Lung (tissue), 12 donors: ENCODE results near the gene PLCZ1. TPM values are rescaled to one million over a fixed set of nuclear protein-coding genes. Genes with fewer than 3 reads are reported as not detected.

ENCODE experiments used
- ATAC-seq: fragments of 200-7000 bp; cut with Tn5 transposase; one replicate; pipeline ENCODE4 v1.9.1; 2020; ENCODE audit warnings: moderate number of reproducible peaks; ENCODE audit not compliant: insufficient read depth, low FRiP score
- DNase-seq, 3 donors: peaks; one replicate each; pipeline ENCODE4 v3.0.0-alpha.2; 2013 to 2017
- H3K27ac ChIP-seq, 2 donors: one replicate each; pipeline ENCODE4 v1.5.1; 2013; ENCODE audit warnings: mild to moderate bottlenecking in 2 of 2, moderate library complexity in 2 of 2, control low read depth in 1 of 2, inconsistent platforms in 1 of 2, low read depth in 1 of 2, low read length in 1 of 2
- H3K27me3 ChIP-seq, 3 donors: one replicate each; pipeline ENCODE4 v1.5.1; 2013; ENCODE audit warnings: low read length in 2 of 3; ENCODE audit not compliant: control insufficient read depth in 3 of 3, insufficient read depth in 3 of 3
- H3K36me3 ChIP-seq, 4 donors: one replicate each; pipeline ENCODE4 v1.5.1; 2013; ENCODE audit warnings: low read length in 4 of 4, mild to moderate bottlenecking in 1 of 4, moderate library complexity in 1 of 4; ENCODE audit not compliant: control insufficient read depth in 4 of 4, insufficient read depth in 4 of 4
- H3K4me1 ChIP-seq, 5 donors: one replicate each; pipeline ENCODE4 v1.5.1; 2013; ENCODE audit warnings: low read length in 5 of 5, mild to moderate bottlenecking in 2 of 5, moderate library complexity in 1 of 5; ENCODE audit not compliant: control insufficient read depth in 5 of 5, insufficient read depth in 5 of 5
- H3K4me3 ChIP-seq: one replicate; pipeline ENCODE4 v1.5.1; 2013; ENCODE audit warnings: mild to moderate bottlenecking, control low read depth, moderate library complexity
- H3K9ac ChIP-seq, 2 donors: one replicate each; pipeline ENCODE4 v1.5.1; 2013; ENCODE audit warnings: low read length in 2 of 2, control low read depth in 1 of 2; ENCODE audit not compliant: insufficient read depth in 1 of 2
- H3K9me3 ChIP-seq, 4 donors: one replicate each; pipeline ENCODE4 v1.5.1; 2013; ENCODE audit warnings: low read length in 3 of 4, mild to moderate bottlenecking in 1 of 4, moderate library complexity in 1 of 4; ENCODE audit not compliant: control insufficient read depth in 4 of 4, insufficient read depth in 3 of 4
- WGBS, 2 donors: extraction: QIAGEN DNeasy Blood & Tissue Kit; methylation state at CpG; one replicate each; pipeline ENCODE4 v1.1.7; 2013; 5-methylcytosine and 5-hydroxymethylcytosine counted together
- polyA plus RNA-seq, 2 donors: library from polyadenylated mRNA; stranded (reverse); fragments of 200-250 nt; gene quantifications; one replicate each; pipeline ENCODE4 v1.2.1, GENCODE V29; 2013
- total RNA-seq, 2 donors: library from RNA; depleted of rRNA in 1 of 2; stranded (reverse); fragments of >200 nt in 1 of 2; gene quantifications; one replicate each; pipeline ENCODE4 v1.2.1, GENCODE V29; 2014 to 2021
- TF ChIP-seq, protein P1 (sequence below): IDR thresholded peaks from 2 replicates; pipeline ENCODE4 v1.5.1; 2012; ENCODE audit warnings: mild to moderate bottlenecking; ENCODE audit errors: control extremely low read depth, extremely low read depth
- donor health status: control.
- donor health status: control.
- donor health status: Bipolar disorder and iron deficiency.
- donor health status: healthy.
- donor health status: DM: yes; HTN: yes; CAD: no.

Gene PLCZ1
- total and polyA plus RNA-seq, 4 donors = not detected

DNA sequence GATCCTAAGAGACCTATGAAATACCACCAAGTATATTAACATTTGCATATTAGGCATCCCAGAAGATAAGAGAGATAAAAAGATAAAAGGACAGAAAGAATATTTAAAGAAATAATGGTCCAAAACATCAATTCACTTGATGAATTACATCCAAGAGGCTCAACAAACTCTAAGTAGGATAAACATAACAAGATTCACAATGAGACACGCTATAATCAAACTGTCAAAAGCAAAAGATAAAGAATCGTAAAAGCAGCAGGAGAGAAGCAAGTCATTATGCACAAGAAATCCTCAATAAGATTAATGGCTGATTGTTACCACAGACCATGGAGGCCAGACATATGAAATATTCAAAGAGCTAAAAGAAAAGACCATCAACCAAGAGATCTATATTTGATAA, 79.6 kb downstream of the PLCZ1 start:
- ATAC-seq (no peak), DNase-seq (no peak)
- WGBS, 2 donors = 69 to 76% methylated on average over 2 of the region's 2 CpGs
- Histone ChIP-seq H3K4me3 (no peak overlapping the region), H3K4me1 (peaks cover 0 to 2% (median 0%) of the 10 kb centered on the region in 5 donors), H3K27ac (no peak overlapping the region), H3K9ac (no peak overlapping the region), H3K36me3 (no peaks in the 10 kb centered on the region), H3K9me3 (peaks cover 0 to 3% (median 0%) of the 10 kb centered on the region in 4 donors), H3K27me3 (no peaks in the 10 kb centered on the region)
- TF ChIP-seq, protein P1, sequence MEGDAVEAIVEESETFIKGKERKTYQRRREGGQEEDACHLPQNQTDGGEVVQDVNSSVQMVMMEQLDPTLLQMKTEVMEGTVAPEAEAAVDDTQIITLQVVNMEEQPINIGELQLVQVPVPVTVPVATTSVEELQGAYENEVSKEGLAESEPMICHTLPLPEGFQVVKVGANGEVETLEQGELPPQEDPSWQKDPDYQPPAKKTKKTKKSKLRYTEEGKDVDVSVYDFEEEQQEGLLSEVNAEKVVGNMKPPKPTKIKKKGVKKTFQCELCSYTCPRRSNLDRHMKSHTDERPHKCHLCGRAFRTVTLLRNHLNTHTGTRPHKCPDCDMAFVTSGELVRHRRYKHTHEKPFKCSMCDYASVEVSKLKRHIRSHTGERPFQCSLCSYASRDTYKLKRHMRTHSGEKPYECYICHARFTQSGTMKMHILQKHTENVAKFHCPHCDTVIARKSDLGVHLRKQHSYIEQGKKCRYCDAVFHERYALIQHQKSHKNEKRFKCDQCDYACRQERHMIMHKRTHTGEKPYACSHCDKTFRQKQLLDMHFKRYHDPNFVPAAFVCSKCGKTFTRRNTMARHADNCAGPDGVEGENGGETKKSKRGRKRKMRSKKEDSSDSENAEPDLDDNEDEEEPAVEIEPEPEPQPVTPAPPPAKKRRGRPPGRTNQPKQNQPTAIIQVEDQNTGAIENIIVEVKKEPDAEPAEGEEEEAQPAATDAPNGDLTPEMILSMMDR = no peak

DNA sequence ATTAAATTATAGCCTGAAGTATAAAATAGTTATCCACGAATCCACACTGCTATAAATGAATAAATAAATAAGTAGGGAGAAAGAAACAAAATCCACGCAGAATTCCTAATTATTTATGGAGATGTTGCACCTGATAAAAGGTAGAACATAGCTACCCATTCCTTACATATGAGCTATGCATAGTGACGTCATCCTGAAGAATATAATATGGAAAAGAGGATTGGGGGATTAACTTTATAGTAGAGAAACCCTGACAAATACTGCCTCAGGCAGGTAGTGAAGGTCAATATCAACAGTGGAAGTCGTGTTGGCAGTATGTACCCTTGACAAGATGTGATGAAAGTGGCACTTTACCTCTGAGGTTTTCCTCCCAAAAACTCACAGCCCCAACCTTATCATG, 82.5 kb downstream of the PLCZ1 start:
- peaks cover 0 to 13% (median 0%) of the 10 kb centered on the region in 5 donors for H3K4me1 ChIP-seq
- H3K4me3 ChIP-seq = no peak overlapping the region
- no peaks in the 10 kb centered on the region for H3K27me3 ChIP-seq
- no peak overlapping the region for H3K27ac ChIP-seq
- H3K9ac ChIP-seq = no peak overlapping the region
- 80 to 87% methylated on average over 4 of the region's 4 CpGs for WGBS, 2 donors
- ATAC-seq (no peak), DNase-seq (no peak)
- no peaks in the 10 kb centered on the region for H3K36me3 ChIP-seq
- TF ChIP-seq, protein P1 = no peak
- no peaks in the 10 kb centered on the region for H3K9me3 ChIP-seq

DNA sequence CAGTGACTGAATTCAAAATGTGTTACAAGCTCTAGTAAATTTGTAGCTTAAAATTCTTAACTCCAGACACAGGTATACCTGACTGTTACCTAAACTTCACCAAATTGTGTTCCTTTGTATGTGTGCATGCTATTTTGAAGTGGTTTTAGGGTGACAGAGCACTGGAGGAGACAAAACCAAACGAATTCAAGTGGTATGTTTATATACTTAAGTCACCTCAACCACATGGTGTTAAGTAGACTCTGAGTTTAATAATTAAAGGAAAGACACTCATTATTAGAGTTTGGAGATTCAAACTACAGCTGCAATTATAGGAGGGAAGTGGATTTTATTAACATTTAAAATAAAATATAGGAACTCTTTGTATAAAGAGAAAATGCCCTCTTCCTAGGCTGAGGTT, 84.3 kb downstream of the PLCZ1 start:
- ATAC-seq (no peak), DNase-seq (peak in 1 of 3 donors; percentile 8)
- no peaks in the 10 kb centered on the region for H3K27me3 ChIP-seq
- no peak overlapping the region for H3K9ac ChIP-seq
- H3K27ac ChIP-seq = no peak overlapping the region
- TF ChIP-seq, protein P1 = no peak
- no peaks in the 10 kb centered on the region for H3K9me3 ChIP-seq
- no peak overlapping the region for H3K4me3 ChIP-seq
- WGBS, 2 donors = 27 to 44% methylated on average over 1 of the region's 1 CpG
- peaks cover 0 to 13% (median 0%) of the 10 kb centered on the region in 5 donors for H3K4me1 ChIP-seq
- H3K36me3 ChIP-seq = no peaks in the 10 kb centered on the region

DNA sequence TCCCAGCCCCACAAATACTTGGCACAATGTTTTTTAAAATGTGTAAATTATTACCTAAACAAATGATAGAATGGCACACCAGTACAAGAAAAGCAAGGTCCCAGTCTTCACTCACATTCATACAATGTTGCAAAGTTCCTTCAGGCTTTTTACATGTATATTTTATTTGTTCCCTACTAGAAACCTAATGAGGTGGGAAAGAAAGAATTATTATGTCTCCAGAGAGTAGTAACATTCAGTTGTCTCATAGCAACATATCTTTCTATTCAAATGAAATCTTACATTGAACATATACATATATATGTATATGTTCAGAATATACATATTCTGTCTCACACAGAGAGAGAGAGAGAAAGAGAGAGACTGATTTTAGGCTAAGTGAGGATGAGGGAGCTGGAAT, 85.2 kb downstream of the PLCZ1 start:
- Histone ChIP-seq H3K27me3 (no peaks in the 10 kb centered on the region), H3K9me3 (no peaks in the 10 kb centered on the region), H3K4me3 (no peak overlapping the region), H3K9ac (no peak overlapping the region), H3K4me1 (peaks cover 0 to 13% (median 0%) of the 10 kb centered on the region in 5 donors), H3K27ac (no peak overlapping the region), H3K36me3 (no peaks in the 10 kb centered on the region)
- TF ChIP-seq, protein P1 = no peak
- DNase-seq (peak in 2 of 3 donors; percentile 53 to 71), ATAC-seq (no peak)
